ENCODE measurements around the gene PARP12.

The PARP12 gene

GRCh38 chr7:140009735-140010134, 53.0 kb downstream of the PARP12 start:
- TF ChIP-seq TCF12 (IDR thresholded peaks at IDR 0.05; ENCODE audit: low read depth) (no peak), TAF1 (IDR thresholded peaks at IDR 0.05; ENCODE audit: low read depth) (no peak), TEAD4 (IDR thresholded peaks at IDR 0.05) (no peak), NFIC (IDR thresholded peaks at IDR 0.05) (no peak), RAD21 (IDR thresholded peaks at IDR 0.05; ENCODE audit: low read depth) (no peak), EGR1 (IDR thresholded peaks at IDR 0.05) (no peak), YY1 (IDR thresholded peaks at IDR 0.05; ENCODE audit: low read depth) (no peak), EP300 (IDR thresholded peaks at IDR 0.05; ENCODE audit: borderline replicate concordance) (no peak), USF1 (IDR thresholded peaks at IDR 0.05) (no peak)
- TF ChIP-seq, protein P1, sequence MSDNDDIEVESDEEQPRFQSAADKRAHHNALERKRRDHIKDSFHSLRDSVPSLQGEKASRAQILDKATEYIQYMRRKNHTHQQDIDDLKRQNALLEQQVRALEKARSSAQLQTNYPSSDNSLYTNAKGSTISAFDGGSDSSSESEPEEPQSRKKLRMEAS (IDR thresholded peaks at IDR 0.05), result no peak
- TF ChIP-seq, protein P2, sequence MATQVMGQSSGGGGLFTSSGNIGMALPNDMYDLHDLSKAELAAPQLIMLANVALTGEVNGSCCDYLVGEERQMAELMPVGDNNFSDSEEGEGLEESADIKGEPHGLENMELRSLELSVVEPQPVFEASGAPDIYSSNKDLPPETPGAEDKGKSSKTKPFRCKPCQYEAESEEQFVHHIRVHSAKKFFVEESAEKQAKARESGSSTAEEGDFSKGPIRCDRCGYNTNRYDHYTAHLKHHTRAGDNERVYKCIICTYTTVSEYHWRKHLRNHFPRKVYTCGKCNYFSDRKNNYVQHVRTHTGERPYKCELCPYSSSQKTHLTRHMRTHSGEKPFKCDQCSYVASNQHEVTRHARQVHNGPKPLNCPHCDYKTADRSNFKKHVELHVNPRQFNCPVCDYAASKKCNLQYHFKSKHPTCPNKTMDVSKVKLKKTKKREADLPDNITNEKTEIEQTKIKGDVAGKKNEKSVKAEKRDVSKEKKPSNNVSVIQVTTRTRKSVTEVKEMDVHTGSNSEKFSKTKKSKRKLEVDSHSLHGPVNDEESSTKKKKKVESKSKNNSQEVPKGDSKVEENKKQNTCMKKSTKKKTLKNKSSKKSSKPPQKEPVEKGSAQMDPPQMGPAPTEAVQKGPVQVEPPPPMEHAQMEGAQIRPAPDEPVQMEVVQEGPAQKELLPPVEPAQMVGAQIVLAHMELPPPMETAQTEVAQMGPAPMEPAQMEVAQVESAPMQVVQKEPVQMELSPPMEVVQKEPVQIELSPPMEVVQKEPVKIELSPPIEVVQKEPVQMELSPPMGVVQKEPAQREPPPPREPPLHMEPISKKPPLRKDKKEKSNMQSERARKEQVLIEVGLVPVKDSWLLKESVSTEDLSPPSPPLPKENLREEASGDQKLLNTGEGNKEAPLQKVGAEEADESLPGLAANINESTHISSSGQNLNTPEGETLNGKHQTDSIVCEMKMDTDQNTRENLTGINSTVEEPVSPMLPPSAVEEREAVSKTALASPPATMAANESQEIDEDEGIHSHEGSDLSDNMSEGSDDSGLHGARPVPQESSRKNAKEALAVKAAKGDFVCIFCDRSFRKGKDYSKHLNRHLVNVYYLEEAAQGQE (IDR thresholded peaks at IDR 0.05; ENCODE audit: low read depth), result no peak

DNA sequence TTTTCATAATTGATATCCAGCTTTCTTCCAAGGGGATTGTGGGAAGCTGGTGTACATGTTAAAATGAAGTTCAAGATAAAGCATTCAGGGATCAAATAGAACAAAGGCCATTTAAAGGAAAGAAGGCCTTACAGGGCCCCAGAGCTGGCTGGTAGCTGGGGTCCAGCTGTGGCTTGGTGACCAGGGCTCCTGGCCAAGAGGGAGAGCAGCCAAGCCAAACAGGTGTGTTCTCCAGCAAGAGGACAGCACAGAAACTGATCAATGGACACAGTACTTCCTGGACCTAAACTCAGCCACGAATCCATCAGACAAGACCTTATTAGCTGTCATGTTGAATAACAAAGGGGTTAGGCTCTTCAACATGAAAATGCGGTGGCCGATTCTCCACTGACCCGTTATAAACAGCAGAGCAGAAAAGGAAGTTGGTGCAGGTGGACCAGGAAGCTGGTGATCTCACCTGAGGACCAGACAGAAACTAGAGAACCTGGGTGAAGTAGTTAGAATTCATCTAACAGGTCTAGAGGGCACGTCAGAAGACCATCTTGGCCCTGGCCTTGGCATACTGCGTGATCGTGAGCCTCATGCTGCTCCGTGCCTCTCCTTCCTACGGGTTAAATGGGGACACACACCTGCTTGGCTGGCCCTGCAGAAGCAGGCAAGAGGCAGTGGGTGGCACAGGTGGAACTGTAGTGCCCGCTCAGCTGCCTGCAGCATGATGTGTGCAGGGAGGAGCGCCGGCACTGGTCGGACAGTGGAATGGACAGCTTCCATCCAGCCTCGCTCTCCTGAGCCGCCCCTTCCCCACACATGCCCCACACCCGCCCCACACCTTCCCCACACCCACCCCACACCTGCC, 53.8 kb downstream of the PARP12 start:
- TF ChIP-seq FOXM1 (IDR thresholded peaks at IDR 0.05; ENCODE audit: borderline replicate concordance, low read depth) (no peak), YY1 (IDR thresholded peaks at IDR 0.05; ENCODE audit: low read depth) (no peak), CEBPB (IDR thresholded peaks at IDR 0.05) (no peak), EP300 (IDR thresholded peaks at IDR 0.05; ENCODE audit: borderline replicate concordance) (no peak), TCF12 (IDR thresholded peaks at IDR 0.05; ENCODE audit: low read depth) (no peak), EGR1 (IDR thresholded peaks at IDR 0.05) (no peak), NFIC (IDR thresholded peaks at IDR 0.05) (no peak), RAD21 (IDR thresholded peaks at IDR 0.05; ENCODE audit: low read depth) (no peak), CREB1 (IDR thresholded peaks at IDR 0.05; ENCODE audit: low read depth) (no peak), TEAD4 (IDR thresholded peaks at IDR 0.05) (no peak), USF1 (IDR thresholded peaks at IDR 0.05) (no peak), TAF1 (IDR thresholded peaks at IDR 0.05; ENCODE audit: low read depth) (no peak)
- TF ChIP-seq, protein P1 (IDR thresholded peaks at IDR 0.05), result no peak
- TF ChIP-seq, protein P2 (IDR thresholded peaks at IDR 0.05; ENCODE audit: low read depth), result no peak

GRCh38 chr7:140007051-140007690, 55.6 kb downstream of the PARP12 start:
- TF ChIP-seq, protein P1 (IDR thresholded peaks at IDR 0.05), result no peak
- TF ChIP-seq YY1 (IDR thresholded peaks at IDR 0.05; ENCODE audit: low read depth) (no peak), EGR1 (IDR thresholded peaks at IDR 0.05) (no peak), TCF12 (IDR thresholded peaks at IDR 0.05; ENCODE audit: low read depth) (no peak), RAD21 (IDR thresholded peaks at IDR 0.05; ENCODE audit: low read depth) (no peak), ZBTB7A (IDR thresholded peaks at IDR 0.05; ENCODE audit: low read depth) (no peak), TEAD4 (IDR thresholded peaks at IDR 0.05) (no peak), TAF1 (IDR thresholded peaks at IDR 0.05; ENCODE audit: low read depth) (no peak), CEBPB (IDR thresholded peaks at IDR 0.05) (no peak), USF1 (IDR thresholded peaks at IDR 0.05) (no peak), EP300 (IDR thresholded peaks at IDR 0.05; ENCODE audit: borderline replicate concordance) (no peak), CREB1 (IDR thresholded peaks at IDR 0.05; ENCODE audit: low read depth) (no peak), FOXM1 (IDR thresholded peaks at IDR 0.05; ENCODE audit: borderline replicate concordance, low read depth) (no peak), NFIC (IDR thresholded peaks at IDR 0.05) (no peak)
- TF ChIP-seq, protein P2 (IDR thresholded peaks at IDR 0.05; ENCODE audit: low read depth), result no peak
